Thyroid gland (tissue), 4 donors: ENCODE measurements around the gene ANKRD13D.

Experiments
- POLR2A ChIP-seq, 2 donors: fragments of 450-650 bp; IDR thresholded peaks; one replicate each; pipeline ENCODE4 v1.6.1; 2017; ENCODE audit warnings: antibody characterized with exemption in 2 of 2, mild to moderate bottlenecking in 2 of 2, moderate library complexity in 1 of 2
- TF ChIP-seq, protein P1 (sequence below), 6 experiments: fragments of 200-600 bp in 3 of 6; fragments of 450-650 bp in 3 of 6; sonication (generic) in 3 of 6; IDR thresholded peaks; one replicate each; pipeline ENCODE4 v1.5.1; 2016 to 2019; ENCODE audit warnings: antibody characterized with exemption in 6 of 6, mild to moderate bottlenecking in 2 of 6, inconsistent platforms in 1 of 6, moderate library complexity in 1 of 6

GRCh38 chr11:67288198-67288451 is 978 bp upstream of the ANKRD13D start:
- TF ChIP-seq, protein P1, sequence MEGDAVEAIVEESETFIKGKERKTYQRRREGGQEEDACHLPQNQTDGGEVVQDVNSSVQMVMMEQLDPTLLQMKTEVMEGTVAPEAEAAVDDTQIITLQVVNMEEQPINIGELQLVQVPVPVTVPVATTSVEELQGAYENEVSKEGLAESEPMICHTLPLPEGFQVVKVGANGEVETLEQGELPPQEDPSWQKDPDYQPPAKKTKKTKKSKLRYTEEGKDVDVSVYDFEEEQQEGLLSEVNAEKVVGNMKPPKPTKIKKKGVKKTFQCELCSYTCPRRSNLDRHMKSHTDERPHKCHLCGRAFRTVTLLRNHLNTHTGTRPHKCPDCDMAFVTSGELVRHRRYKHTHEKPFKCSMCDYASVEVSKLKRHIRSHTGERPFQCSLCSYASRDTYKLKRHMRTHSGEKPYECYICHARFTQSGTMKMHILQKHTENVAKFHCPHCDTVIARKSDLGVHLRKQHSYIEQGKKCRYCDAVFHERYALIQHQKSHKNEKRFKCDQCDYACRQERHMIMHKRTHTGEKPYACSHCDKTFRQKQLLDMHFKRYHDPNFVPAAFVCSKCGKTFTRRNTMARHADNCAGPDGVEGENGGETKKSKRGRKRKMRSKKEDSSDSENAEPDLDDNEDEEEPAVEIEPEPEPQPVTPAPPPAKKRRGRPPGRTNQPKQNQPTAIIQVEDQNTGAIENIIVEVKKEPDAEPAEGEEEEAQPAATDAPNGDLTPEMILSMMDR (IDR thresholded peaks at IDR 0.05), result no peak
- no peak for TF ChIP-seq POLR2A (IDR thresholded peaks at IDR 0.05)
